MCF 10A (cell line): ENCODE results near the gene ACTR6. TPM values are rescaled to one million over a fixed set of nuclear protein-coding genes. Genes with fewer than 3 reads are reported as not detected.
"Not testable (repeated sequence)": the region's sequence is repeated elsewhere in the genome, so short reads cannot be mapped to it uniquely, and the experiment has no call there.

Source experiments
- BruUV-seq: library from RNA; stranded (reverse); fragments of 400-500 nt; replicated peaks from 2 replicates; lab custom pipeline; 2021; lab: Mats Ljungman, UMichigan
- CTCF ChIA-PET: fragments of 300-600 bp; sonication (Branson Sonifier 250); formaldehyde crosslinking; extraction: SDS; loops from one replicate; lab custom pipeline; 2021; ENCODE audit warnings: antibody characterized with exemption, inconsistent platforms; lab: Yijun Ruan, JAX
- POLR2A ChIA-PET: fragments of 300-600, 350-650 bp; sonication (Branson Sonifier 250); formaldehyde crosslinking; extraction: SDS; loops from one replicate; lab custom pipeline; 2020; ENCODE audit warnings: antibody characterized with exemption, inconsistent platforms; lab: Yijun Ruan, JAX
- DNase-seq: peaks from one replicate; pipeline ENCODE4 v3.0.0-alpha.2; 2018; ENCODE audit not compliant: unreplicated experiment
- H3K27ac Mint-ChIP-seq: one replicate; pipeline ENCODE4 v1.8.0; 2022; ENCODE audit warnings: mild to moderate bottlenecking, low read depth, mixed read lengths; ENCODE audit not compliant: unreplicated experiment
- H3K27me3 Mint-ChIP-seq: one replicate; pipeline ENCODE4 v1.8.0; 2022; ENCODE audit warnings: mixed read lengths; ENCODE audit not compliant: insufficient read depth, unreplicated experiment
- H3K36me3 Mint-ChIP-seq: one replicate; pipeline ENCODE4 v1.8.0; 2022; ENCODE audit warnings: mild to moderate bottlenecking, moderate library complexity, mixed read lengths; ENCODE audit not compliant: insufficient read depth, unreplicated experiment
- H3K4me1 Mint-ChIP-seq: one replicate; pipeline ENCODE4 v1.8.0; 2022; ENCODE audit warnings: mixed read lengths; ENCODE audit not compliant: insufficient read depth, unreplicated experiment
- H3K4me3 Mint-ChIP-seq: one replicate; pipeline ENCODE4 v1.8.0; 2022; ENCODE audit warnings: mild to moderate bottlenecking, moderate library complexity, mixed read lengths; ENCODE audit not compliant: unreplicated experiment
- H3K9me3 Mint-ChIP-seq: one replicate; pipeline ENCODE4 v1.8.0; 2022; ENCODE audit warnings: mixed read lengths; ENCODE audit not compliant: unreplicated experiment
- intact Hi-C: fragments of 100-400 bp; cut with micrococcal nuclease; formaldehyde crosslinking; loops from 2 replicates; pipeline ENCODE4 v1.14.1; 2022
- total RNA-seq: library from RNA; stranded (reverse); gene quantifications from 2 replicates; pipeline ENCODE4 v1.2.3, GENCODE V29; 2022
- TF ChIP-seq, protein P1 (sequence below): fragments of 200-600 bp; IDR thresholded peaks from one replicate; pipeline ENCODE4 v1.8.0; 2022; ENCODE audit warnings: antibody characterized with exemption, mild to moderate bottlenecking; ENCODE audit not compliant: unreplicated experiment

Gene ACTR6
- total RNA-seq, 1 experiment from 2014 or later, result 26.4 TPM

DNA sequence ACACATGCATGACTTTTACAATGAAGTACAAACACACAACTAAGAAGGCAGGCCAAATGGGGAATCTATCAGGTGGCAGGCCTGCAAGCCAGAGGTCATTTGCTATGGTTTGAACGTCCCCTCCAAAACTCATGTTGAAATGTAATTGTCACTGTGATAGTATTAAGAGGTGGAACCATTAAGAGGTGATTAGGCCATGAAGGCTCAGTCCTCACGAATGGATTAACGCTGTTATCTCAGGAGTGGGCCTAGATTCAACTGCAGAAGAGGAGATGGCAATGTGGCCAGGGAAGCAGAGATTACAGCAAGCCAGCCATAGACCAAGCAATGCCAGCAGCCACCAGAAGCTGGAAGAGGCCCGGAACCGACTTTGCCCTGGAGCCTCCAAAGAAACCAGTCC, 13.5 kb upstream of the ACTR6 start:
- no peaks in the 10 kb centered on the region for H3K9me3 Mint-ChIP-seq
- no peak overlapping the region for H3K4me3 Mint-ChIP-seq
- H3K27ac Mint-ChIP-seq, result no peak overlapping the region
- ChIA-PET POLR2A (no interaction called here), CTCF (interaction anchor here (1.5 kb wide), 1 partner anchor 32 kb away, joined by 5 read pairs; no protein-coding TSS in a partner anchor)
- no peaks in the 10 kb centered on the region for H3K4me1 Mint-ChIP-seq
- BruUV-seq, result no TSS peak
- H3K36me3 Mint-ChIP-seq, result peaks cover 14% of the 10 kb centered on the region
- no peaks in the 10 kb centered on the region for H3K27me3 Mint-ChIP-seq
- TF ChIP-seq, protein P1, sequence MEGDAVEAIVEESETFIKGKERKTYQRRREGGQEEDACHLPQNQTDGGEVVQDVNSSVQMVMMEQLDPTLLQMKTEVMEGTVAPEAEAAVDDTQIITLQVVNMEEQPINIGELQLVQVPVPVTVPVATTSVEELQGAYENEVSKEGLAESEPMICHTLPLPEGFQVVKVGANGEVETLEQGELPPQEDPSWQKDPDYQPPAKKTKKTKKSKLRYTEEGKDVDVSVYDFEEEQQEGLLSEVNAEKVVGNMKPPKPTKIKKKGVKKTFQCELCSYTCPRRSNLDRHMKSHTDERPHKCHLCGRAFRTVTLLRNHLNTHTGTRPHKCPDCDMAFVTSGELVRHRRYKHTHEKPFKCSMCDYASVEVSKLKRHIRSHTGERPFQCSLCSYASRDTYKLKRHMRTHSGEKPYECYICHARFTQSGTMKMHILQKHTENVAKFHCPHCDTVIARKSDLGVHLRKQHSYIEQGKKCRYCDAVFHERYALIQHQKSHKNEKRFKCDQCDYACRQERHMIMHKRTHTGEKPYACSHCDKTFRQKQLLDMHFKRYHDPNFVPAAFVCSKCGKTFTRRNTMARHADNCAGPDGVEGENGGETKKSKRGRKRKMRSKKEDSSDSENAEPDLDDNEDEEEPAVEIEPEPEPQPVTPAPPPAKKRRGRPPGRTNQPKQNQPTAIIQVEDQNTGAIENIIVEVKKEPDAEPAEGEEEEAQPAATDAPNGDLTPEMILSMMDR, result no peak
- no peak for DNase-seq
- intact Hi-C loops, result no loop called here

DNA sequence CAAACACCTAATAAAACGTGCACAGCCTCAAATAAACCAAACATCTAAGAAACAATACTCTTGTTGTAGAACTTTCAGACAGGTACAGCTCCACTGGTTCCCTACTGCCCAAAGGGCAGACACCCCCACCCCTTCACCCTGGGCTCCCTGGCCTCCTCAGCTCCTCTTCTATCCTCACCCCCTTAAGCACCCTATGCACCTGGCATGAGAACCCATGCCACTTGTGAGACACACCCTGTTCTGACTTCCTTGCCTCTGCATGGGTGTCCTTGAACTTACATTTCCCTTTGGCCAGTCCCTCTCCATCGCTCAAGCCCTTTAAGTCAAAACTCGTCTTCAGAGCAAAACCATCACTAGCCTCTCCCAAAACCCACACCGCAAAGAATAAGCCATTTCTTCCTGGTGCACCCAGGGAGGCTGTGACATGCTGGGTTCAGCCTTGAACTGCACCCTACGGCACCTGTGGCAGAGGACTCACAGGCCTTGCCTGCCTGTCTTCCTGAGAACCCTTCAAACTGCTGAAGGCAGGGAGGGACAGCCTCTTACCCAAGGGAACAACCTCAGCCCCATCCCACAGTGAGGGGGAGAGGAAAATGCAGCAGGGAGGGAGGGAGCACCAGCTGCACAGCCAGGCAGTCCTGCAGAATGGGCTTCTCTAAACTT, 12.6 kb upstream of the ACTR6 start:
- TF ChIP-seq, protein P1, result no peak
- H3K9me3 Mint-ChIP-seq, result no peaks in the 10 kb centered on the region
- CTCF ChIA-PET, result interaction anchor here (0.6 to 1.9 kb wide), 2 partner anchors 12 to 33 kb away, joined by 3 to 7 read pairs; no protein-coding TSS in a partner anchor

DNA sequence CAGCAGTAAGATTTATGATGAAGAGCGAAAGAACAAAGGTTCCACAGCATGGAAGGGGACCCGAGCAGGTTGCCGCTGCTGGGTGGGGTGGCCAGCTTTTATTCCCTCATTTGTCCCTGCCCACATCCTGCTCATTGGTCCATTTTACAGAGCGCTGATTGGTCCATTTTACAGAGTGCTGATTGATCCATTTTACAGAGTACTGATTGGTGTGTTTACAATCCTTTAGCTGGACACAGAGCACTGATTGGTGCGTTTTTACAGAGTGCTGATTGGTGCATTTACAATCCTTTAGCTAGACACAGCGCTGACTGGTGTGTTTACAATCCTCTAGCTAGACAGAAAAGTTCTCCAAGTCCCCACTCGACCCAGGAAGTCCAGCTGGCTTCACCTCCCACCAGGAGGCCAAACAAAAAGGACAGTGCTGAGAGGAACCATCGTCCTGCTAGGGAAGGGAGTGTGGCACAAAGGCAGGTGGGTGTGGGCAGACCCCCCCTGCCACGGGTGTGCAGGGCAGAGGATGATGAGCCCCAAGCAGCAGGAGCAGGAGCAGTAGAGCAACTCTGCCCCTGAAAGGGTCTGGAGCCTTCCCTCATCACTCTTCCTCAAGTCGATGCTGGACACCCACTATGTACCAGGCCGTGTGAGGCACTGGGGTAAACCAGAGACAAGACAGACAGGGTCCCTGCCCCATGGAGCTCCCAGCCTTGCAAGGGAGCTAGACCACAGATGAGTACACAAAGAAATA, 11.6 kb upstream of the ACTR6 start:
- H3K4me3 Mint-ChIP-seq, BruUV-seq, H3K27me3 Mint-ChIP-seq, intact Hi-C loops, DNase-seq, H3K9me3 Mint-ChIP-seq, H3K4me1 Mint-ChIP-seq, H3K27ac Mint-ChIP-seq: not testable (repeated sequence)
- ChIA-PET CTCF (interaction anchor here (1.9 kb wide), 1 partner anchor 34 kb away, joined by 7 read pairs; no protein-coding TSS in a partner anchor), POLR2A (interaction anchor here (0.7 kb wide), 1 partner anchor 1168 kb away, joined by 3 read pairs; no protein-coding TSS in a partner anchor)
- peaks cover 14% of the 10 kb centered on the region for H3K36me3 Mint-ChIP-seq

More for the DNA sequence above, 12.6 kb upstream of the ACTR6 start:
- no peaks in the 10 kb centered on the region for H3K4me1 Mint-ChIP-seq
- H3K27ac Mint-ChIP-seq, result no peak overlapping the region
- peaks cover 14% of the 10 kb centered on the region for H3K36me3 Mint-ChIP-seq
- H3K27me3 Mint-ChIP-seq, result no peaks in the 10 kb centered on the region
- intact Hi-C loops, result no loop called here
- POLR2A ChIA-PET, result no interaction called here
- H3K4me3 Mint-ChIP-seq, result no peak overlapping the region
- no peak for DNase-seq
- no TSS peak for BruUV-seq

DNA sequence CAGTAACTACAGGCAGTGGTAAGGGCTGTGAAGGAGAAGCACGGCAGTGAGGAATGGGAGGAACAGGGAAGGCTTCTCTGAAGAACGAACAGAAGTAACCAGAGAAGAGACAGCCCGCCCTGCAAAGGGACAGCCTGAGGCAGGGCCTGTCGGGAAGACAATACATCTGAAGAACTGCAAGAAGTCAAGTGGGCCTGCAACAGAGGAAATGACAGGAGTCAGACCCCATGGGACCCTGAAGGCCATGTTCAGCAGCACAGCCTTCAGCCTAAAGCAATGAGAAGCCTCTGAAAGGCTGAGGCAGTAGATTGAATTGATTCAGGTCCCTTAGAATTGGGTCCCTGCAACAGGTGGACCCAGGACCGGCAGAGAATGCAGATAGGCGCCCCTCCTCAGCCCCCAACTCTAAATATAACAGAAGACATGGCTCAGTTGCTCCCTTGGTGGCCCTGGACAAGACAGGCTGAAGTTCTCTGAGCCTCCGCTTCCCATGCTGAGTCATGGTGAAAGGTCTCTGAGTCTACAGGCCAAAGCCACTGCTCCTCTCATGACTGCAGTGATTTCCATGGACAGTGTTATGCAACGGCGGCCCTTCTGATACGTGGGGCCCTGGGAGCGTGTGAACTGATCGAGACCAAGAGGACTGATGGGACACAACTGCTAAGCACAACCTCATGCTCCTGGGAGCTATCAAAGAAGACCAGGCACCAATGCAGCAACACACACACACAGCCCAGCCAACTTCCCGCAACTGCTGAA, 10.8 kb upstream of the ACTR6 start:
- no peaks in the 10 kb centered on the region for H3K27me3 Mint-ChIP-seq
- H3K36me3 Mint-ChIP-seq, result peaks cover 14% of the 10 kb centered on the region
- intact Hi-C loops, result no loop called here
- no peak overlapping the region for H3K4me3 Mint-ChIP-seq
- TF ChIP-seq, protein P1, result no peak
- no peak overlapping the region for H3K27ac Mint-ChIP-seq
- ChIA-PET CTCF (interaction anchor here (0.9 to 1.9 kb wide), 2 partner anchors 35 to 61 kb away, joined by 4 to 7 read pairs; no protein-coding TSS in a partner anchor), POLR2A (no interaction called here)
- BruUV-seq, result no TSS peak
- H3K4me1 Mint-ChIP-seq, result no peaks in the 10 kb centered on the region
- no peaks in the 10 kb centered on the region for H3K9me3 Mint-ChIP-seq
- no peak for DNase-seq
